Measurements from ENCODE around the gene FAM78A. TPM values are rescaled to one million over a fixed set of nuclear protein-coding genes. Genes with fewer than 3 reads are reported as not detected.

FAM78A gene
- total and polyA plus RNA-seq, 3 experiments from 2014 or later = 27.6 to 44.4 (median 43.6) TPM

DNA sequence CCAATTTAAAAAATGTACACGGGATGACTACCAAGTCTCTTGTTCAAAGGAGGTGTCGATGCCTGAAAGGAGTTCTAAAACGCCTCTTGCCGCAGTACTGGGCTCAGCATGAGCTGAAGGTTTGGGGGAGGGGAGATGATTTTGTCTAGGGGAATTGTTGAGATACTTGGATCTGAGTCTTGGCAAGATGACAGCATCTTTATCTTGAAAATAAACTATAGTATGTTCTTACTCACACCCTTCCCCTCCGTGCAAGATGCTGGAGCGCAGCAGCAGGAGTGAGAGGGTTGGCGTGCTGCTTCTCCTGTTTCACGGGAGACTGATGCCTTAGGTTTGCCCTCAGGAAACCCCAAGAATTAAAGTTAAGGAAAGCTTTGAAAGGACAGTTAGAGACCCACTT is 47.3 kb downstream of the FAM78A start:
- ChIA-PET CTCF (interaction anchor here (1.5 kb wide), 1 partner anchor 108 kb away, joined by 3 read pairs; no protein-coding TSS in a partner anchor), POLR2A (interaction anchor here (0.6 kb wide), 1 partner anchor 27 kb away, joined by 5 read pairs; no protein-coding TSS in a partner anchor)
- no peak overlapping the region for H3K4me3 Mint-ChIP-seq
- peaks cover 0 to 78% (median 14%) of the 10 kb centered on the region in 3 donors for H3K36me3 Mint-ChIP-seq
- no peak overlapping the region for H3K4me3 ChIP-seq (ENCODE audit: low read length)
- no peak overlapping the region for H3K27ac ChIP-seq (ENCODE audit: low read depth, low read length)
- H3K4me1 Mint-ChIP-seq = peaks cover 14 to 23% (median 18%) of the 10 kb centered on the region in 3 donors
- no peak for DNase-seq
- H3K4me1 ChIP-seq (ENCODE audit: insufficient read depth, low read length) = peaks cover 8% of the 10 kb centered on the region
- H3K9me3 Mint-ChIP-seq = no peaks in the 10 kb centered on the region
- no peaks in the 10 kb centered on the region for H3K9me3 ChIP-seq (ENCODE audit: low read length)
- H3K36me3 ChIP-seq (ENCODE audit: insufficient read depth, low read length) = peaks cover 23% of the 10 kb centered on the region
- peak overlapping the region in 1 of 8 donors; percentile 8 for H3K27ac Mint-ChIP-seq
- no peaks in the 10 kb centered on the region for H3K27me3 ChIP-seq (ENCODE audit: insufficient read depth, low read length, poor library complexity, severe bottlenecking)
- H3K27me3 Mint-ChIP-seq = no peaks in the 10 kb centered on the region

DNA sequence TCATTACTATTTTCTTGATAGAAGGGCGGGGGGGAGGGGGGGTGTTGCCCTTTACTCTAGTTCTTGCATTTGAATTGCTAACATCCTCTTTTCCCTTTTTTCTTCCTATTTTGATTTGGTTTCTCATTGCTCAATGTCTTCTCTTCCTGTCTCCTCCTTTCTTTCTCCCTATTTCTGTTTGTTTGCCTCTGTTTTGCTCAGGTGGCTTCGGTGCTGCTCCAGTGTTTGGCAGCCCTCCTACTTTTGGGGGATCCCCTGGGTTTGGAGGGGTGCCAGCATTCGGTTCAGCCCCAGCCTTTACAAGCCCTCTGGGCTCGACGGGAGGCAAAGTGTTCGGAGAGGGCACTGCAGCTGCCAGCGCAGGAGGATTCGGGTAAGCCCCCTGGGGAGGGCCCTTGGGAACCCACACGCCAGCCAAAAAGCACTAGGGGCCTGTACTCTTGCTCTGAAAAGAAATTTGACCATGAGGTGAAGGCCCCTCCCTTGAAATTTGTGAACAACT is 48.3 kb downstream of the FAM78A start:
- Histone ChIP-seq H3K9me3 (ENCODE audit: low read length) (no peaks in the 10 kb centered on the region), H3K27me3 (ENCODE audit: insufficient read depth, low read length, poor library complexity, severe bottlenecking) (no peaks in the 10 kb centered on the region), H3K36me3 (ENCODE audit: insufficient read depth, low read length) (peaks cover 17% of the 10 kb centered on the region), H3K4me3 (ENCODE audit: low read length) (no peak overlapping the region), H3K27ac (ENCODE audit: low read depth, low read length) (no peak overlapping the region), H3K4me1 (ENCODE audit: insufficient read depth, low read length) (no peaks in the 10 kb centered on the region)
- H3K27me3 Mint-ChIP-seq = no peaks in the 10 kb centered on the region
- POLR2A ChIA-PET = no interaction called here
- H3K36me3 Mint-ChIP-seq = peaks cover 0 to 77% (median 14%) of the 10 kb centered on the region in 3 donors
- no peak for DNase-seq
- peak overlapping the region in 1 of 8 donors; percentile 48 for H3K27ac Mint-ChIP-seq
- CTCF ChIA-PET = no interaction called here
- no peak overlapping the region for H3K4me3 Mint-ChIP-seq
- peaks cover 6 to 15% (median 10%) of the 10 kb centered on the region in 3 donors for H3K4me1 Mint-ChIP-seq
- no peaks in the 10 kb centered on the region for H3K9me3 Mint-ChIP-seq

DNA sequence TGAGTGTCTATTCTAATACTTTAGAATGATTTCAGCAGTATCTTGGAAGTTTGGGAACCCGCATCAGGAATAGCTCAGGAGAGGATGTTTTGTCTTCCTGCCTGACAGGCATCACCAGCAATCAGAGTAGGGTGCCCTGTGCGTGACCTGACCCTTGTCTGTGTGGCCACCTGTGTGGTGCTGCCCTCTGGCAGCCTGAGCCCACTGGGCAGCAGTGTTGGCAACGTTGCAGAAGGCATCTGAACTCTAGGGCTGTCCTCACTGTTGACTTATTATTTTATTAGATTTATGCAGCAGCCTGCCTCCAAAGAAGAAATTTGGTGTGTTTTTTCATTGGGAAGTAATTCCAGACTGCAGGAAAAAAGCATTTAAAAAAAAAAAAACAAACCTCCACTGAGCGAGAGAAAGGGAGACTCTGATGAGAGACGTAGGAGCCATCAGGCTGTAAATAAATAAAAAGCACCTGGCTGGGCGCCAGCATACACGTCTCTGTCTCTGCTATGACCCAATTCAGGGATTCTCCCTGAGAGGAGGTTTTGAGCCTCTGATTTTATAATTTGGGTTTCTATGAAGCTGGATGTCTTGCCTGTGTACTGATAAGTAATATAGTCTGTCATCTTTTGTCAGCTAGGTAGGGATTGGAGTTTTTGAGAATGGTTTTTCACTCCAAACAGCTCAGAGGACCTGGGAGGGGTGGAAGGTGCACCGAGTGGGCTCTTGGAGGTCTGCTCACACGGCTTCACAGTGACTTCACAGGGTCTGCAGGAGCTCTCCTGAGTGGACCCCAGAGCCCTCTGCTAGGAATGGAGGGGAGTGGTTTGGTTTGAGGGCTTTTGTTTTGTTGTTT is 49.0 kb downstream of the FAM78A start:
- peak overlapping the region; percentile 12 for H3K27ac ChIP-seq (ENCODE audit: low read depth, low read length)
- H3K4me3 ChIP-seq (ENCODE audit: low read length) = no peak overlapping the region
- H3K4me1 ChIP-seq (ENCODE audit: insufficient read depth, low read length) = no peaks in the 10 kb centered on the region
- Mint-ChIP-seq H3K4me3 (no peak overlapping the region), H3K4me1 (peaks cover 6 to 13% (median 8%) of the 10 kb centered on the region in 3 donors), H3K9me3 (no peaks in the 10 kb centered on the region), H3K27ac (peak overlapping the region in 5 of 8 donors; percentile 17 to 69 (median 47)), H3K27me3 (no peaks in the 10 kb centered on the region), H3K36me3 (peaks cover 0 to 81% (median 14%) of the 10 kb centered on the region in 3 donors)
- POLR2A ChIA-PET = no interaction called here
- DNase-seq = no peak
- no peaks in the 10 kb centered on the region for H3K27me3 ChIP-seq (ENCODE audit: insufficient read depth, low read length, poor library complexity, severe bottlenecking)
- CTCF ChIA-PET = interaction anchor here (1.6 kb wide), 1 partner anchor 45 kb away, joined by 3 read pairs; no protein-coding TSS in a partner anchor
- H3K9me3 ChIP-seq (ENCODE audit: low read length) = no peaks in the 10 kb centered on the region
- H3K36me3 ChIP-seq (ENCODE audit: insufficient read depth, low read length) = peaks cover 17% of the 10 kb centered on the region

DNA sequence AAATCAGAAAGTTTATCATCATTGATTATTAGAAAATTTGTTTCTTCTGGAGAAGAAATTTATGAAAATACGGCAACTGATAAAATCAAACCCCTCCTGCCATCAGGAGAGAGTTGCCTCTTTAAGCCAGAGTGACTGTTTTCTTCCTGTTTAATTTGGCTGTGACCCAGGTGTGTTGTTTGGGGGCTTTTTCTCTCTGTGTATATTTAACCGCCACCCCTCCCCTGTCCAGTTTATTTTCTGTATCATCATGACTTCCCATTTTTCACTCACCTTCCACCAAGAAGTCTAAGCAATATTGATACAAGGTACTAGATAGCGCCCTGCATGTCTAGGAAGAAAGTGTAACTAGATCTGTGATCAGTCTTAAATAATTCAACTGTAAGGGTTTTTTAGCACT is 50.1 kb downstream of the FAM78A start:
- ChIA-PET POLR2A (no interaction called here), CTCF (interaction anchor here (1.6 kb wide), 1 partner anchor 46 kb away, joined by 3 read pairs; no protein-coding TSS in a partner anchor)
- no peaks in the 10 kb centered on the region for H3K9me3 ChIP-seq (ENCODE audit: low read length)
- H3K27ac Mint-ChIP-seq = no peak overlapping the region
- peaks cover 2 to 6% (median 5%) of the 10 kb centered on the region in 3 donors for H3K4me1 Mint-ChIP-seq
- H3K4me3 ChIP-seq (ENCODE audit: low read length) = no peak overlapping the region
- no peaks in the 10 kb centered on the region for H3K4me1 ChIP-seq (ENCODE audit: insufficient read depth, low read length)
- no peaks in the 10 kb centered on the region for H3K9me3 Mint-ChIP-seq
- no peak for DNase-seq
- no peaks in the 10 kb centered on the region for H3K27me3 ChIP-seq (ENCODE audit: insufficient read depth, low read length, poor library complexity, severe bottlenecking)
- peaks cover 17% of the 10 kb centered on the region for H3K36me3 ChIP-seq (ENCODE audit: insufficient read depth, low read length)
- no peaks in the 10 kb centered on the region for H3K27me3 Mint-ChIP-seq
- no peak overlapping the region for H3K27ac ChIP-seq (ENCODE audit: low read depth, low read length)
- peaks cover 0 to 74% (median 13%) of the 10 kb centered on the region in 3 donors for H3K36me3 Mint-ChIP-seq
- no peak overlapping the region for H3K4me3 Mint-ChIP-seq

DNA sequence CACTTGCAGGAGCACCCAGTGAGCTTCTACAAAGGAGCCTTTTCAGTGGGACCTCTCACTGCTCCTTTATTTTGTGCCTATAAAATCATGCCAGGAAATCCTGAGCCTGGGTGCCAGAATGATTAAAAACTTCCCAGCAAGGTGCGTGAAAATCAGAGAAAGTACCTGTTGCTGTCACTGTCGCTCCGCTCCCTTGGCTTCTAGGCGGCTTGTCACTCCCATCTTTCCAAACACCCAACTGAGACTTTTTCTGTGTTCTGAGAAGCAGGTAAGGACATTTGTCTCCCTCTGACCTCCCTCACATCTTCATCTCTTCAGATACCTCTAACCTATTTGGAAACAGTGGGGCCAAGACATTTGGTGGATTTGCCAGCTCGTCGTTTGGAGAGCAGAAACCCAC is 53.9 kb downstream of the FAM78A start:
- no peak for DNase-seq
- H3K4me1 ChIP-seq (ENCODE audit: insufficient read depth, low read length) = no peaks in the 10 kb centered on the region
- no peak overlapping the region for H3K4me3 ChIP-seq (ENCODE audit: low read length)
- H3K27me3 Mint-ChIP-seq = no peaks in the 10 kb centered on the region
- ChIA-PET POLR2A (no interaction called here), CTCF (no interaction called here)
- H3K9me3 Mint-ChIP-seq = no peaks in the 10 kb centered on the region
- no peak overlapping the region for H3K27ac ChIP-seq (ENCODE audit: low read depth, low read length)
- H3K4me1 Mint-ChIP-seq = peaks cover 0 to 6% (median 5%) of the 10 kb centered on the region in 3 donors
- peaks cover 12% of the 10 kb centered on the region for H3K36me3 ChIP-seq (ENCODE audit: insufficient read depth, low read length)
- H3K4me3 Mint-ChIP-seq = no peak overlapping the region
- H3K9me3 ChIP-seq (ENCODE audit: low read length) = no peaks in the 10 kb centered on the region
- H3K27ac Mint-ChIP-seq = peak overlapping the region in 2 of 8 donors; percentile 4 to 77
- no peaks in the 10 kb centered on the region for H3K27me3 ChIP-seq (ENCODE audit: insufficient read depth, low read length, poor library complexity, severe bottlenecking)
- peaks cover 0 to 64% (median 13%) of the 10 kb centered on the region in 3 donors for H3K36me3 Mint-ChIP-seq

DNA sequence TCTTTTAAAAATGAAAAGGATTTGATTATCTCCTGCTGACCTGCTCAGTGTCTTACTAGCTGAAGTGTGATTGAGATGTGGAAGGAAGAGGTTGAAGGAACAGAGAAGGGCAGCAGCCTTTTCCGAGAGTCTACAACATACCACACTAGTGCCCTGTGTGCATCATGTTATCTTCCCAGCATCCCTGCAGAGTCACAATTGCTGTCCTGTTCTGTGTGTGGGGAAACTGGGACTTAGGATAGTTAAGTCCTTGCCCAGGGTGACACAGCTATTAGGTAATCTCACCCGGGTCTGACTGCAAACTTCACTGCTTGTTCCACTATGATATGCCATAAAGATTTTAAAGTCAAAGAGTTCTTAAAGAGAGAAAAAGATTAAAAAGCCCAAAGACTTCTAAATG is 55.8 kb downstream of the FAM78A start:
- CTCF ChIA-PET = no interaction called here
- Mint-ChIP-seq H3K9me3 (no peaks in the 10 kb centered on the region), H3K27ac (peak overlapping the region in 2 of 8 donors; percentile 19 to 28), H3K36me3 (peaks cover 0 to 56% (median 10%) of the 10 kb centered on the region in 3 donors), H3K4me1 (peaks cover 0 to 2% (median 1%) of the 10 kb centered on the region in 3 donors), H3K27me3 (no peaks in the 10 kb centered on the region), H3K4me3 (peak overlapping the region in 1 of 7 donors; percentile 38)
- POLR2A ChIA-PET = no interaction called here
- no peaks in the 10 kb centered on the region for H3K4me1 ChIP-seq (ENCODE audit: insufficient read depth, low read length)
- H3K4me3 ChIP-seq (ENCODE audit: low read length) = no peak overlapping the region
- peaks cover 8% of the 10 kb centered on the region for H3K36me3 ChIP-seq (ENCODE audit: insufficient read depth, low read length)
- H3K27me3 ChIP-seq (ENCODE audit: insufficient read depth, low read length, poor library complexity, severe bottlenecking) = no peaks in the 10 kb centered on the region
- H3K9me3 ChIP-seq (ENCODE audit: low read length) = no peaks in the 10 kb centered on the region
- H3K27ac ChIP-seq (ENCODE audit: low read depth, low read length) = no peak overlapping the region
- no peak for DNase-seq

DNA sequence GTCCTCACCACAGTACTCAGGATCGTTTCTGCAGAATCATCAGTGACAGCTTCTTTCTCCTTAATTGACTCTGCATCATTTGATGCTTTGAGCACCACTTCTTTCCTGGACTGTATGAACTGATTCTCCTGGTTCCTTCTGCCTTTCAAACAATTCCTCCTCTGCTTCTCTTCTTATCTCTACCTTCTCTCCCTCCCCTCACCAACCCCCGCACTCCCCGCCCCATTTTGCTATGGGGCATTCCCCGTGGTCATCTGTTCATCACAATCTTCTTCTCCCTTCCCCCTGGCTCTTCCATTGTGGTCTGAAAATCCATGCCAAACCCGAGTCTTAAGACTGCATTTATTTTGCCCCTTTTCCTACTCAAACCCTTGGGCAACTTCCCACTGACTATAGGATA is 57.9 kb downstream of the FAM78A start:
- POLR2A ChIA-PET = no interaction called here
- H3K36me3 Mint-ChIP-seq = peaks cover 0 to 59% (median 11%) of the 10 kb centered on the region in 3 donors
- Histone ChIP-seq H3K27ac (ENCODE audit: low read depth, low read length) (no peak overlapping the region), H3K27me3 (ENCODE audit: insufficient read depth, low read length, poor library complexity, severe bottlenecking) (no peaks in the 10 kb centered on the region), H3K36me3 (ENCODE audit: insufficient read depth, low read length) (peaks cover 17% of the 10 kb centered on the region), H3K4me3 (ENCODE audit: low read length) (no peak overlapping the region), H3K4me1 (ENCODE audit: insufficient read depth, low read length) (no peaks in the 10 kb centered on the region), H3K9me3 (ENCODE audit: low read length) (no peaks in the 10 kb centered on the region)
- peaks cover 0 to 4% (median 0%) of the 10 kb centered on the region in 3 donors for H3K4me1 Mint-ChIP-seq
- CTCF ChIA-PET = no interaction called here
- no peak overlapping the region for H3K4me3 Mint-ChIP-seq
- H3K9me3 Mint-ChIP-seq = no peaks in the 10 kb centered on the region
- peak overlapping the region in 1 of 8 donors; percentile 45 for H3K27ac Mint-ChIP-seq
- DNase-seq = no peak
- H3K27me3 Mint-ChIP-seq = peaks cover 0 to 1% of the 10 kb centered on the region in 2 donors

Data from CD8-positive, alpha-beta memory T cell (primary cell).